ENCODE measurements around the gene CERK.

CERK gene

GRCh38 chr22:46697811-46698515 lies 40.1 kb downstream of the CERK start:
- DNase-seq: no peak

GRCh38 chr22:46696614-46697013 lies 41.4 kb downstream of the CERK start:
- DNase-seq: no peak

GRCh38 chr22:46696229-46696518 lies 41.9 kb downstream of the CERK start:
- no peak for DNase-seq

GRCh38 chr22:46695346-46696228 lies 42.5 kb downstream of the CERK start:
- DNase-seq: no peak

GRCh38 chr22:46694416-46695170 lies 43.5 kb downstream of the CERK start:
- DNase-seq: no peak

GRCh38 chr22:46693634-46694415 lies 44.2 kb downstream of the CERK start:
- DNase-seq: no peak

GRCh38 chr22:46691571-46691970 lies 46.5 kb downstream of the CERK start:
- DNase-seq: no peak

- no peak for DNase-seq
These were observed 47.9 kb downstream of the CERK start for GRCh38 chr22:46690146-46690545.

- no peak for DNase-seq
These were observed 49.1 kb downstream of the CERK start for GRCh38 chr22:46688949-46689348.

- no peak for DNase-seq
These were observed 50.6 kb downstream of the CERK start for GRCh38 chr22:46687460-46687859.

- no peak for DNase-seq
These were observed 51.0 kb downstream of the CERK start for GRCh38 chr22:46687048-46687444.

- DNase-seq: no peak
These were observed 51.6 kb downstream of the CERK start for GRCh38 chr22:46686221-46687047.

- no peak for DNase-seq
These were observed 53.3 kb downstream of the CERK start for GRCh38 chr22:46684706-46685105.

GRCh38 chr22:46682011-46682731 lies 55.9 kb downstream of the CERK start:
- DNase-seq: no peak

GRCh38 chr22:46681010-46681409 lies 57.0 kb downstream of the CERK start:
- no peak for DNase-seq

GRCh38 chr22:46679706-46680269 lies 58.3 kb downstream of the CERK start:
- no peak for DNase-seq

GRCh38 chr22:46678785-46679700 lies 59.0 kb downstream of the CERK start:
- no peak for DNase-seq

GRCh38 chr22:46678003-46678657 lies 59.9 kb downstream of the CERK start:
- no peak for DNase-seq

- DNase-seq: no peak
These were observed 60.6 kb downstream of the CERK start for GRCh38 chr22:46677323-46678002.
